Osteoblast (primary cell): ENCODE measurements around the gene FOXO3. TPM values are rescaled to one million over a fixed set of nuclear protein-coding genes. Genes with fewer than 3 reads are reported as not detected.
"Not testable (repeated sequence)": the region's sequence is repeated elsewhere in the genome, so short reads cannot be mapped to it uniquely, and the experiment has no call there.

Experiments used
- DNase-seq: peaks from one replicate; pipeline ENCODE4 v3.0.0; 2011; ENCODE audit warnings: low spot score, mixed read lengths; ENCODE audit not compliant: insufficient read length; ENCODE audit errors: missing footprints
- H2AFZ ChIP-seq: 2 replicates; pipeline ENCODE4 v1.6.0; 2011; ENCODE audit warnings: mild to moderate bottlenecking, low read length
- H3K27ac ChIP-seq: 2 replicates; pipeline ENCODE4 v1.5.1; 2011; ENCODE audit warnings: mild to moderate bottlenecking, low read depth, low read length, moderate library complexity
- H3K27me3 ChIP-seq: 2 replicates; pipeline ENCODE4 v1.6.0; 2012; ENCODE audit warnings: mild to moderate bottlenecking, control low read depth, inconsistent platforms, low read length, moderate library complexity; ENCODE audit not compliant: insufficient read depth
- H3K36me3 ChIP-seq: 2 replicates; pipeline ENCODE4 v1.5.1; 2011; ENCODE audit warnings: mild to moderate bottlenecking, low read length, control low read depth, moderate library complexity; ENCODE audit not compliant: insufficient read depth
- H3K4me1 ChIP-seq: 2 replicates; pipeline ENCODE4 v1.5.1; 2011; ENCODE audit warnings: mild to moderate bottlenecking, low read length, control low read depth, moderate library complexity; ENCODE audit not compliant: insufficient read depth
- H3K4me2 ChIP-seq: 2 replicates; pipeline ENCODE4 v1.6.0; 2011; ENCODE audit warnings: mild to moderate bottlenecking, low read length; ENCODE audit not compliant: insufficient read depth
- H3K4me3 ChIP-seq: fragments of 200-600 bp; sonication (generic); 3 replicates; pipeline ENCODE4 v1.5.1; 2012; ENCODE audit warnings: mild to moderate bottlenecking, low read length, inconsistent platforms; ENCODE audit not compliant: insufficient read depth
- H3K79me2 ChIP-seq: 2 replicates; pipeline ENCODE4 v1.6.0; 2012; ENCODE audit warnings: mild to moderate bottlenecking, low read length, control low read depth, inconsistent platforms; ENCODE audit not compliant: insufficient read depth
- H3K9me3 ChIP-seq: 2 replicates; pipeline ENCODE4 v1.5.1; 2011; ENCODE audit warnings: low read depth, low read length, control low read depth
- H4K20me1 ChIP-seq: 2 replicates; pipeline ENCODE4 v1.6.0; 2012; ENCODE audit warnings: mild to moderate bottlenecking, low read length, control low read depth; ENCODE audit not compliant: insufficient read depth
- total RNA-seq: library from RNA; depleted of rRNA; stranded (reverse); fragments of >200 nt; gene quantifications from 2 replicates; pipeline ENCODE4 v1.2.3, GENCODE V29; 2012
- TF ChIP-seq, protein P1 (sequence below): IDR thresholded peaks from 2 replicates; pipeline ENCODE4 v1.5.1; 2011; ENCODE audit warnings: mild to moderate bottlenecking, low read depth, low read length, moderate library complexity; ENCODE audit errors: extremely low read depth

The FOXO3 gene
- total RNA-seq, 1 donor = 53.2 TPM

- no peaks in the 10 kb centered on the region for H3K27me3 ChIP-seq
- H3K4me2 ChIP-seq = no peak overlapping the region
- H3K4me1 ChIP-seq = peaks cover 14% of the 10 kb centered on the region
- H2AFZ ChIP-seq = no peak overlapping the region
- H3K9me3 ChIP-seq = no peaks in the 10 kb centered on the region
- TF ChIP-seq, protein P1, sequence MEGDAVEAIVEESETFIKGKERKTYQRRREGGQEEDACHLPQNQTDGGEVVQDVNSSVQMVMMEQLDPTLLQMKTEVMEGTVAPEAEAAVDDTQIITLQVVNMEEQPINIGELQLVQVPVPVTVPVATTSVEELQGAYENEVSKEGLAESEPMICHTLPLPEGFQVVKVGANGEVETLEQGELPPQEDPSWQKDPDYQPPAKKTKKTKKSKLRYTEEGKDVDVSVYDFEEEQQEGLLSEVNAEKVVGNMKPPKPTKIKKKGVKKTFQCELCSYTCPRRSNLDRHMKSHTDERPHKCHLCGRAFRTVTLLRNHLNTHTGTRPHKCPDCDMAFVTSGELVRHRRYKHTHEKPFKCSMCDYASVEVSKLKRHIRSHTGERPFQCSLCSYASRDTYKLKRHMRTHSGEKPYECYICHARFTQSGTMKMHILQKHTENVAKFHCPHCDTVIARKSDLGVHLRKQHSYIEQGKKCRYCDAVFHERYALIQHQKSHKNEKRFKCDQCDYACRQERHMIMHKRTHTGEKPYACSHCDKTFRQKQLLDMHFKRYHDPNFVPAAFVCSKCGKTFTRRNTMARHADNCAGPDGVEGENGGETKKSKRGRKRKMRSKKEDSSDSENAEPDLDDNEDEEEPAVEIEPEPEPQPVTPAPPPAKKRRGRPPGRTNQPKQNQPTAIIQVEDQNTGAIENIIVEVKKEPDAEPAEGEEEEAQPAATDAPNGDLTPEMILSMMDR = no peak
- H4K20me1 ChIP-seq = peaks cover 30% of the 10 kb centered on the region
- H3K36me3 ChIP-seq = peaks cover 3% of the 10 kb centered on the region
- no peak overlapping the region for H3K4me3 ChIP-seq
- H3K79me2 ChIP-seq = peaks cover 59% of the 10 kb centered on the region
- no peak for DNase-seq
- H3K27ac ChIP-seq = no peak overlapping the region
Observed at GRCh38 chr6:108677894-108678293, 117.2 kb downstream of the FOXO3 start.

GRCh38 chr6:108680314-108680713 is 119.6 kb downstream of the FOXO3 start:
- not testable (repeated sequence) for H3K9me3 ChIP-seq, H2AFZ ChIP-seq, H3K27me3 ChIP-seq, H3K4me2 ChIP-seq, H3K36me3 ChIP-seq, H3K27ac ChIP-seq, H3K4me3 ChIP-seq, DNase-seq
- peaks cover 41% of the 10 kb centered on the region for H3K79me2 ChIP-seq
- H4K20me1 ChIP-seq = peaks cover 10% of the 10 kb centered on the region
- peaks cover 13% of the 10 kb centered on the region for H3K4me1 ChIP-seq

DNA sequence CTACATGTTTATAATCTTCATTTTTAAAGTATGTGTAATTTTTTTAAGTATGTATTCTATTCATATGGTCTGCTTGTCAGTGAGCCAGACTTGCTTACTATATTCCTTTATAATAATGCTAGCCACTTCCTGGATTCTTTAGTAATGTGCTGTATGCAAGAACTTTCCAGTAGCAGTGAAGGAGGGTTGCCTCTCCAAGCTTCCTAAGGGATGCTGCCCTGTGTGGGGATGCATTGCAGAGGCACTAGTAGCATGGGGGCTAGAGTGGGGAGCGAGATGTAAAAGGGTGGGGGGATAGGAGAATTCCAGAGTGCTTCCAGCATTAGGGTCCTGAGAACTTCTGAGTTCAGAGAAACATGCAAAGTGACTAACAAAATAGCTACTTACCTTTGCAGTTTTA is 121.0 kb downstream of the FOXO3 start:
- H3K27me3 ChIP-seq, H2AFZ ChIP-seq, H4K20me1 ChIP-seq, H3K36me3 ChIP-seq, H3K4me3 ChIP-seq, DNase-seq, H3K9me3 ChIP-seq: not testable (repeated sequence)
- H3K4me1 ChIP-seq = peaks cover 16% of the 10 kb centered on the region
- peak overlapping the region; percentile 28 for H3K27ac ChIP-seq
- H3K79me2 ChIP-seq = peaks cover 40% of the 10 kb centered on the region
- H3K4me2 ChIP-seq = peak overlapping the region; percentile 51

DNA sequence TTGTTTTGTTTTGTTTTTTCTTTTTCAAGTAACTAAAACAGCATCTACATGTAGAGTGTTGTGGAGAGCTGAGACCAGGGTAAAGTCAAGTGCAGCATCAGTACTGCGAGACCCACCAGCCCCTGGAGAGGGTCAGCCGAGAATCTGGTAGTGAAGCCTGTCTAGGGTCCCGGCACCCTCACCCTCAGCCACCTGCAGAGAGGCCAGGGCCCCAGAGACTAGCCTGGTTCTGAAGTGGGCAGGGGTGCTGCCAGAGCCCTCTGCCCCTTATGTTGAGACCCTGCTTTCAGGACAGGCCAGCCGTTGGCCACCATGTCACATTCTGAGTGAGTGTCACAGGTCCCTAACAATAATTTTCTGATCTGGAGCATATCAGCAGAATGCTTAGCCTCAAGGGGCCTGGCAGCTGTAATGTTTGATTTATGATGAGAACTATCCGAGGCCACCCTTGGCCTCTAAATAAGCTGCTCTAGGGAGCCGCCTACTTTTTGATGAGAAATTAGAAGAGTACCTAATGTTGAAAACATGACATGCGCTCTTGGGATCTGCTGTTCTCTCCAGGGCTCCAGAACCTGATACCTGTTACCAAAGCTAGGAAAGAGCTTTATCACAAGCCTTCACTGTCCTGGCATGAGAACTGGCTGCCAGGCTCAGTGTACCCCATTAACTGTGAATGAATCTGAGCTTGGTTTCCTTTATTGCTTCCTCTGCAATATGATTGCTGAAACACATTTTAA is 121.8 kb downstream of the FOXO3 start:
- not testable (repeated sequence) for H3K36me3 ChIP-seq, H2AFZ ChIP-seq, H3K27me3 ChIP-seq, H4K20me1 ChIP-seq, H3K4me2 ChIP-seq, H3K4me3 ChIP-seq, H3K9me3 ChIP-seq, DNase-seq
- peaks cover 34% of the 10 kb centered on the region for H3K79me2 ChIP-seq
- peak overlapping the region; percentile 28 for H3K27ac ChIP-seq
- H3K4me1 ChIP-seq = peaks cover 16% of the 10 kb centered on the region

DNA sequence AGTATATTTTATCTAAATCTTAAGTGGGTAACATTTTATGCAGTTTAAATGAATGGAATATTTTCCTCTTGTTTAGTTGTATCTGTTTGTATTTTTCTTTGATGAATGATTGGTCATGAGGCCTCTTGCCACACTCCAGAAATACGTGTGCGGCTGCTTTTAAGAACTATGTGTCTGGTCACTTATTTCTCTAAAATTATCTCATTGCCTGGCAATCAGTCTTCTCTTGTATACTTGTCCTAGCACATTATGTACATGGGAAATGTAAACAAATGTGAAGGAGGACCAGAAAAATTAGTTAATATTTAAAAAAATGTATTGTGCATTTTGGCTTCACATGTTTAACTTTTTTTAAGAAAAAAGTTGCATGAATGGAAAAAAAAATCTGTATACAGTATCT is 123.3 kb downstream of the FOXO3 start:
- not testable (repeated sequence) for H3K27me3 ChIP-seq, DNase-seq, H3K4me3 ChIP-seq, H4K20me1 ChIP-seq, H3K4me2 ChIP-seq, H3K36me3 ChIP-seq, H3K27ac ChIP-seq, H2AFZ ChIP-seq, H3K9me3 ChIP-seq
- peaks cover 22% of the 10 kb centered on the region for H3K4me1 ChIP-seq
- peaks cover 32% of the 10 kb centered on the region for H3K79me2 ChIP-seq
